ENCODE data around the gene SRC.

The SRC gene

DNA sequence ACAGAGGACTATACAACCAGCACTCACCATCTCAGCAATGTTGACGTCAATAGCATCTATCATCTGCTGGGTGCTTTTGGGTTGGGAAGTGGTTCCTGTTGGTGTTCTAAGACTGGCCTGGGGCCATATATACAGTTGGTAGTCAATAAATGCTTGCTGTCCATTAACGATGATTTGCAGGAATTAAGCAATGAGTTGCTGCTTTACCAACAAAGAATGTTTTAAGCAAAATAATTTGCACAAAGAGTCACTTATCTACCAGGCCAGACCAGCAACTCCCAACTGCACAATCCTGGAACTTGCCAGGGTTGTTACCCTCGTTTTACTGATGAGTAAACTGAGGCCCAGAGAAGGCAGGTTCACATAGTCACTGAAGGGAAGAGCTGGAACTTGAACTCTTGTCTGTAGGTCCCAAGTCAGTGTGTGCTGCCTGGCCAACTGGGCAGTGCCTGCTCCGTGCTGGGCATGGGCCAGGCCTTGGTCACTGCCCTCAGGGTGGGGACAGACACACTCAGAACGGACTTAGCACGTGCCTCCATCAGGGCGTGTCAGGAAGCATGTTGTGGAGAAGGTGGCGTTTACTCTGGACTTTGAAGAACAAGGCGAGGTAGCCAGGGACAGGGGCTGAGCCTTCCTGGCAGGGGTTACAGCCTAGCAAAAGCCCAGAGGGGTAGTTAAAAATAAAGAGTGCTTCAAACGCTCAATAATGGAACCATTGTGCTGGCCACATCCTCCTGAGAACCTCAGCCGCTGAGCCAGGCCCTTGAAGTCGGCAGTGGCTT lies 2.5 kb upstream of the SRC start:
- TF ChIP-seq EZH2 (IDR thresholded peaks at IDR 0.05; ENCODE audit: borderline replicate concordance, low read length): no peak
- TF ChIP-seq, protein P1, sequence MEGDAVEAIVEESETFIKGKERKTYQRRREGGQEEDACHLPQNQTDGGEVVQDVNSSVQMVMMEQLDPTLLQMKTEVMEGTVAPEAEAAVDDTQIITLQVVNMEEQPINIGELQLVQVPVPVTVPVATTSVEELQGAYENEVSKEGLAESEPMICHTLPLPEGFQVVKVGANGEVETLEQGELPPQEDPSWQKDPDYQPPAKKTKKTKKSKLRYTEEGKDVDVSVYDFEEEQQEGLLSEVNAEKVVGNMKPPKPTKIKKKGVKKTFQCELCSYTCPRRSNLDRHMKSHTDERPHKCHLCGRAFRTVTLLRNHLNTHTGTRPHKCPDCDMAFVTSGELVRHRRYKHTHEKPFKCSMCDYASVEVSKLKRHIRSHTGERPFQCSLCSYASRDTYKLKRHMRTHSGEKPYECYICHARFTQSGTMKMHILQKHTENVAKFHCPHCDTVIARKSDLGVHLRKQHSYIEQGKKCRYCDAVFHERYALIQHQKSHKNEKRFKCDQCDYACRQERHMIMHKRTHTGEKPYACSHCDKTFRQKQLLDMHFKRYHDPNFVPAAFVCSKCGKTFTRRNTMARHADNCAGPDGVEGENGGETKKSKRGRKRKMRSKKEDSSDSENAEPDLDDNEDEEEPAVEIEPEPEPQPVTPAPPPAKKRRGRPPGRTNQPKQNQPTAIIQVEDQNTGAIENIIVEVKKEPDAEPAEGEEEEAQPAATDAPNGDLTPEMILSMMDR (IDR thresholded peaks at IDR 0.05; ENCODE audit: low read length): no peak
- Histone ChIP-seq H3K9me3 (ENCODE audit: low read length) (no peaks in the 10 kb centered on the region), H3K27ac (ENCODE audit: low read depth, low read length, poor library complexity, severe bottlenecking) (no peak overlapping the region), H3K4me3 (ENCODE audit: low read depth, low read length, poor library complexity, severe bottlenecking) (no peak overlapping the region), H3K27me3 (ENCODE audit: insufficient read depth, low read length) (0 out of 2 replicates have a peak, but pooled peaks cover 8% of the 10 kb centered on the region), H3F3A (ENCODE audit: insufficient read depth, low read length) (no peaks in the 10 kb centered on the region), H3K79me2 (ENCODE audit: insufficient read depth, low read length) (no peaks in the 10 kb centered on the region), H3K4me2 (ENCODE audit: low read length) (no peak overlapping the region), H3K36me3 (ENCODE audit: insufficient read depth, low read length) (no peaks in the 10 kb centered on the region), H3K4me1 (ENCODE audit: insufficient read depth, low read length, severe bottlenecking) (no peaks in the 10 kb centered on the region), H3K9ac (ENCODE audit: low read length) (no peak overlapping the region), H3K9me2 (ENCODE audit: low read depth, low read length) (no peaks in the 10 kb centered on the region), H4K20me1 (ENCODE audit: insufficient read depth, low read length) (no peaks in the 10 kb centered on the region), H2AFZ (ENCODE audit: low read length) (no peak overlapping the region)

DNA sequence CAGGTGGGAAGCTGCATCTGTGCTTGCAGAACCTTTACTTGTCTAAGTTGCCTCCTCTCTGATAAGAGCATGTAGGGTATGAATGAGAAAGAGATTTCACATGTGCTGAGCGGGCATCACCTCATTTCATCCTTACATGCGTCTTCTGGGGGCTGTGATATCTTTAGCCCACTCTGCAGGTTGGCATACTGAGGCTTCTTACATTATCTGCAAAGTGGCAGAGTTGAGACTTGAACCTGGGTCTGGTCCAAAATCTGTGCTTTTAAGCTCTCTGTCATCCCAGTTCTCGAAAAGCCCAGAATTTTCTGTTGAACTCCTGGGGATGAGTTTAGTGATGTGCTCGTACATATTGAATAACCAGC lies 2.0 kb upstream of the SRC start:
- H3K9me2 ChIP-seq (ENCODE audit: low read depth, low read length): no peaks in the 10 kb centered on the region
- no peaks in the 10 kb centered on the region for H3K79me2 ChIP-seq (ENCODE audit: insufficient read depth, low read length)
- H3K4me1 ChIP-seq (ENCODE audit: insufficient read depth, low read length, severe bottlenecking): no peaks in the 10 kb centered on the region
- no peak overlapping the region for H3K27ac ChIP-seq (ENCODE audit: low read depth, low read length, poor library complexity, severe bottlenecking)
- H3F3A ChIP-seq (ENCODE audit: insufficient read depth, low read length): no peaks in the 10 kb centered on the region
- H2AFZ ChIP-seq (ENCODE audit: low read length): no peak overlapping the region
- H3K4me3 ChIP-seq (ENCODE audit: low read depth, low read length, poor library complexity, severe bottlenecking): no peak overlapping the region
- TF ChIP-seq, protein P1 (IDR thresholded peaks at IDR 0.05; ENCODE audit: low read length): no peak
- TF ChIP-seq EZH2 (IDR thresholded peaks at IDR 0.05; ENCODE audit: borderline replicate concordance, low read length): no peak
- H3K9me3 ChIP-seq (ENCODE audit: low read length): no peaks in the 10 kb centered on the region
- no peaks in the 10 kb centered on the region for H4K20me1 ChIP-seq (ENCODE audit: insufficient read depth, low read length)
- H3K27me3 ChIP-seq (ENCODE audit: insufficient read depth, low read length): 0 out of 2 replicates have a peak, but pooled peaks cover 8% of the 10 kb centered on the region
- no peaks in the 10 kb centered on the region for H3K36me3 ChIP-seq (ENCODE audit: insufficient read depth, low read length)
- no peak overlapping the region for H3K9ac ChIP-seq (ENCODE audit: low read length)
- no peak overlapping the region for H3K4me2 ChIP-seq (ENCODE audit: low read length)

DNA sequence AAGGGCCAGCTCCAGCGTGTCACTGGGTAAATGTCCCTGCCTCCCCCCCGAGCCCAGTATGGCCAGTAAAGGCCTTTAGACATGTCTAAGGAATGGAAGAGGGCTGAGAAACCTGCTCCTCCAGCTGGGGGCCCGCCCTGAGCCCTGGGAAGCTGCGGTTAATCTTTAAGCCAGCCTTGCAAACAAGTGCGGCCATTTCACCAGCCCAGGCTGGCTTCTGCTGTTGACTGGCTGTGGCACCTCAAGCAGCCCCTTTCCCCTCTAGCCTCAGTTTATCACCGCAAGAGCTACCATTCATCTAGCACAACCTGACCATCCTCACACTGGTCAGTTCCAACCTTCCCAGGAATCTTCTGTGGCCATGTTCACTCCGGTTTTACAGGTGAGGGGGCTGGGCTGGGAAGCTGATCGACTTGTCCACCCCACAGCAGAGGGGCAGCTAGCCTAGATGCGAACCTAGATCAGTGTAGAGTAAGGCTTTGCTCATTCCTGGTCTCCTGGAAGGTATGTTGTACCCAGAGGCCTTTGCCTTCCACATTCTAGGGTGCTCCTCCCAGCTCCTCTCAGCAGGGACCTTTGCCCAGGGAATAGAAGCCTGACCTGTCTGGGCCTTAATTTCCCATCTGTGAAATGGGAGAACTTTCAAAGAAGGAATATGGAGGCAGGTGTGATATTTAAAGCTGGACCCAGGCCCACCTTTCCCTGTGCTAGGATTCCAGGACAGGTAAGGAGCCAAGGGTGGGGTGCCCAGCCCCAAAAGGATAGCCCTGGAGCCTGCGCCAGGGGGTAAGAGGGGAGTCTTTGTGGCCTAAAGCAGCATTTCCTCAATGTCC lies 1.2 kb upstream of the SRC start:
- Histone ChIP-seq H3K27me3 (ENCODE audit: insufficient read depth, low read length) (0 out of 2 replicates have a peak, but pooled peaks cover 8% of the 10 kb centered on the region), H3K9me3 (ENCODE audit: low read length) (no peaks in the 10 kb centered on the region), H3K36me3 (ENCODE audit: insufficient read depth, low read length) (no peaks in the 10 kb centered on the region), H2AFZ (ENCODE audit: low read length) (no peak overlapping the region), H3K4me2 (ENCODE audit: low read length) (no peak overlapping the region), H4K20me1 (ENCODE audit: insufficient read depth, low read length) (no peaks in the 10 kb centered on the region), H3F3A (ENCODE audit: insufficient read depth, low read length) (no peaks in the 10 kb centered on the region), H3K4me1 (ENCODE audit: insufficient read depth, low read length, severe bottlenecking) (no peaks in the 10 kb centered on the region), H3K9me2 (ENCODE audit: low read depth, low read length) (no peaks in the 10 kb centered on the region), H3K79me2 (ENCODE audit: insufficient read depth, low read length) (no peaks in the 10 kb centered on the region), H3K9ac (ENCODE audit: low read length) (no peak overlapping the region), H3K4me3 (ENCODE audit: low read depth, low read length, poor library complexity, severe bottlenecking) (no peak overlapping the region), H3K27ac (ENCODE audit: low read depth, low read length, poor library complexity, severe bottlenecking) (no peak overlapping the region)
- TF ChIP-seq EZH2 (IDR thresholded peaks at IDR 0.05; ENCODE audit: borderline replicate concordance, low read length): no peak
- TF ChIP-seq, protein P1 (IDR thresholded peaks at IDR 0.05; ENCODE audit: low read length): no peak

All from OCI-LY1 (cell line).